GM23338 (cell line): ENCODE measurements around the gene METTL13. TPM values are rescaled to one million over a fixed set of nuclear protein-coding genes. Genes with fewer than 3 reads are reported as not detected.

Source experiments
- ATAC-seq: fragments of 200-7000 bp; cut with Tn5 transposase; 3 replicates; pipeline ENCODE4 v1.9.1; 2020
- DNase-seq: peaks from one replicate; pipeline ENCODE4 v3.0.0-alpha.2; 2015; ENCODE audit warnings: low spot score
- H2AFZ ChIP-seq: fragments of 200-600 bp; sonication (generic); 2 replicates; pipeline ENCODE4 v1.8.0; 2016; ENCODE audit warnings: antibody characterized with exemption, mild to moderate bottlenecking, moderate library complexity
- H3F3A ChIP-seq: fragments of 200-600 bp; sonication (generic); replicated peaks from 2 replicates; pipeline ENCODE4 v1.8.0; 2017; ENCODE audit warnings: antibody characterized with exemption, mixed run types, low read depth
- H3K27ac ChIP-seq: fragments of 200-600 bp; sonication (generic); 2 replicates; pipeline ENCODE4 v1.6.1; 2016; ENCODE audit warnings: low read depth
- H3K27me3 ChIP-seq: fragments of 200-600 bp; sonication (generic); 2 replicates; pipeline ENCODE4 v1.8.0; 2016; ENCODE audit warnings: mild to moderate bottlenecking, mixed run types, moderate library complexity; ENCODE audit not compliant: insufficient read depth
- H3K36me3 ChIP-seq: fragments of 200-600 bp; sonication (generic); 2 replicates; pipeline ENCODE4 v1.8.0; 2016; ENCODE audit warnings: mild to moderate bottlenecking; ENCODE audit not compliant: insufficient read depth
- H3K4me1 ChIP-seq: fragments of 200-600 bp; sonication (generic); 2 replicates; pipeline ENCODE4 v1.8.0; 2016; ENCODE audit warnings: mild to moderate bottlenecking, moderate library complexity; ENCODE audit not compliant: insufficient read depth
- H3K4me2 ChIP-seq: fragments of 200-600 bp; sonication (generic); 2 replicates; pipeline ENCODE4 v1.7.1; 2017; ENCODE audit warnings: mixed run types
- H3K4me3 ChIP-seq: fragments of 200-600 bp; sonication (generic); 2 replicates; pipeline ENCODE4 v1.6.1; 2016; ENCODE audit warnings: mixed run types
- H3K79me2 ChIP-seq: fragments of 200-600 bp; sonication (generic); replicated peaks from 2 replicates; pipeline ENCODE4 v1.8.0; 2017; ENCODE audit warnings: mild to moderate bottlenecking; ENCODE audit not compliant: insufficient read depth
- H3K9me2 ChIP-seq: fragments of 200-600 bp; sonication (generic); 2 replicates; pipeline ENCODE4 v1.8.0; 2017; ENCODE audit not compliant: insufficient read depth
- H4K20me1 ChIP-seq: fragments of 200-600 bp; sonication (generic); replicated peaks from 2 replicates; pipeline ENCODE4 v1.8.0; 2017; ENCODE audit warnings: mild to moderate bottlenecking; ENCODE audit not compliant: insufficient read depth
- H3K27ac Mint-ChIP-seq: 2 replicates; pipeline ENCODE4 v1.8.0; 2020; ENCODE audit warnings: inconsistent platforms, mild to moderate bottlenecking, moderate library complexity, mixed read lengths
- H3K27me3 Mint-ChIP-seq: 3 replicates; pipeline ENCODE4 v1.8.0; 2022; ENCODE audit warnings: low read depth, mild to moderate bottlenecking, moderate library complexity, mixed read lengths, inconsistent platforms; ENCODE audit not compliant: insufficient read depth, poor library complexity
- H3K36me3 Mint-ChIP-seq: 3 replicates; pipeline ENCODE4 v1.8.0; 2021; ENCODE audit warnings: low read depth, mild to moderate bottlenecking, inconsistent platforms, moderate library complexity, mixed read lengths
- H3K4me1 Mint-ChIP-seq: 3 replicates; pipeline ENCODE4 v1.8.0; 2020; ENCODE audit warnings: mild to moderate bottlenecking, inconsistent platforms, mixed read lengths
- H3K4me3 Mint-ChIP-seq: 3 replicates; pipeline ENCODE4 v1.8.0; 2021; ENCODE audit warnings: moderate library complexity, mild to moderate bottlenecking, inconsistent platforms, mixed read lengths
- H3K9me3 Mint-ChIP-seq: 3 replicates; pipeline ENCODE4 v1.8.0; 2020; ENCODE audit warnings: moderate library complexity, mild to moderate bottlenecking, inconsistent platforms, mixed read lengths
- CREB1 ChIP-seq: fragments of 250-450 bp; sonication (Bioruptor Pico); IDR thresholded peaks from 2 replicates; pipeline ENCODE4 v1.5.0; 2020; ENCODE audit warnings: low read depth, mild to moderate bottlenecking, moderate library complexity
- CTCF ChIP-seq, 2 experiments: fragments of 200-600 bp in 1 of 2; sonication (generic) in 1 of 2; conservative IDR thresholded peaks; 2 replicates each; pipeline versions ENCODE4 v1.5.1 to v1.6.1; 2016 to 2017; ENCODE audit warnings: antibody characterized with exemption in 2 of 2, low read depth in 2 of 2, mild to moderate bottlenecking in 2 of 2, moderate library complexity in 1 of 2
- ETS1 ChIP-seq: IDR thresholded peaks from 2 replicates; pipeline ENCODE4 v1.6.1; 2016; ENCODE audit warnings: antibody characterized with exemption
- JUNB ChIP-seq: IDR thresholded peaks from one replicate; pipeline ENCODE4 v1.6.1; 2016; ENCODE audit warnings: antibody characterized with exemption; ENCODE audit not compliant: unreplicated experiment
- NANOG ChIP-seq: IDR thresholded peaks from 2 replicates; pipeline ENCODE4 v1.6.1; 2016; ENCODE audit warnings: antibody characterized with exemption, borderline replicate concordance
- POLR2AphosphoS5 ChIP-seq: IDR thresholded peaks from 2 replicates; pipeline ENCODE4 v1.6.1; 2016; ENCODE audit warnings: antibody characterized with exemption, low read depth
- ZNF114 ChIP-seq: fragments of 250-450 bp; sonication (Bioruptor Pico); IDR thresholded peaks from 2 replicates; pipeline ENCODE4 v1.5.0; 2020; ENCODE audit warnings: mild to moderate bottlenecking, moderate library complexity
- ZNF331 ChIP-seq: fragments of 250-450 bp; sonication (Bioruptor Pico); IDR thresholded peaks from 2 replicates; pipeline ENCODE4 v1.5.0; 2020; ENCODE audit warnings: low read depth, mild to moderate bottlenecking, moderate library complexity
- ZNF462 ChIP-seq: fragments of 250-450 bp; sonication (Bioruptor Pico); IDR thresholded peaks from 2 replicates; pipeline ENCODE4 v1.5.0; 2020; ENCODE audit warnings: mild to moderate bottlenecking, moderate library complexity
- polyA plus RNA-seq: library from polyadenylated mRNA; unstranded; fragments of >200 nt; fragmentation: Nextera tagmentation; extraction: Ambion mirVana; gene quantifications from 2 replicates; pipeline ENCODE4 v1.2.1, GENCODE V29; 2016
- total RNA-seq: library from RNA; depleted of rRNA; stranded (reverse); fragments of >200 nt; shearing (Covaris generic); gene quantifications from 2 replicates; pipeline ENCODE4 v1.2.3, GENCODE V29; 2014
- TF ChIP-seq, protein P1 (sequence below): IDR thresholded peaks from one replicate; pipeline ENCODE4 v1.6.1; 2018; ENCODE audit warnings: antibody characterized with exemption; ENCODE audit not compliant: unreplicated experiment

Gene METTL13
- total and polyA plus RNA-seq, 2 experiments from 2014 or later: 21.0 to 45.4 TPM

GRCh38 chr1:171739656-171740055 is 41.8 kb upstream of the METTL13 start (continued):
- TF ChIP-seq CTCF (conservative IDR thresholded peaks at IDR 0.05; ENCODE audit: low read depth in 2 of 2) (no peak), ETS1 (no peak), ZNF331 (CRISPR knock-in tag) (no peak)

DNA sequence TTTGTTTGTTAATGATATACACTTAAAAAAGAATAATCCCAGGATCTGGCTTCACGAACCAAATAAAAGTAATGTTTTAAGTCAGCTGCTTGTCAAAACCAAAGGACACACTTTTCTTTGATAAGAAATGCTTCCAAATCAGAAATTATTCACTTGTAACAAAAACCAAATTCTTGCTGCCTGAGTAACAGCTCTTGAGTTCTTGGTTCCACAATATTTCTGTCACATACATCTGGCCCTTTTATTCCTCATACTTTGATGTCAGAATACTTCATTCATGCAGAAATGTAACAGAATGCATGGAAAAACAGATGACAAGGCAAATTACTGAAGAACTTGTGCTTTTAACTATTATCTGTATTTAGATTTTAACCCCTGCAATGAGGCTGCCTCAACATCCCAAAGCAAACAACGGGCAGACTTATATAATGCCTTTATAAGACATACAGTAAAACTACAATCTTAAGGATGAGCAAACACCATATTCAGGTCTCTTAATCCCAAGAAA is 41.0 kb upstream of the METTL13 start:
- peaks cover 34% of the 10 kb centered on the region for H3K4me1 Mint-ChIP-seq
- H3K9me2 ChIP-seq: no peaks in the 10 kb centered on the region
- DNase-seq (no peak), ATAC-seq (no peak)
- peak overlapping the region; percentile 86 for H3K4me2 ChIP-seq
- H3K79me2 ChIP-seq: peaks cover 21% of the 10 kb centered on the region; the same call in 1 of the 2 replicates
- 0 out of 2 replicates have a peak, but pooled peaks cover 6% of the 10 kb centered on the region for H3F3A ChIP-seq
- peak overlapping the region; percentile 97 for H3K4me3 ChIP-seq
- no peak overlapping the region for H3K27ac Mint-ChIP-seq
- peaks cover 6% of the 10 kb centered on the region for H3K27me3 Mint-ChIP-seq
- H3K36me3 ChIP-seq: no peaks in the 10 kb centered on the region; the same call in 1 of the 2 replicates
- H3K27me3 ChIP-seq: no peaks in the 10 kb centered on the region
- H3K27ac ChIP-seq: no peak overlapping the region
- H3K9me3 Mint-ChIP-seq: no peaks in the 10 kb centered on the region
- peaks cover 43% of the 10 kb centered on the region for H3K4me1 ChIP-seq
- H4K20me1 ChIP-seq: no peaks in the 10 kb centered on the region
- peaks cover 5% of the 10 kb centered on the region; the same call in 2 of the 3 replicates for H3K36me3 Mint-ChIP-seq
- H2AFZ ChIP-seq: no peak overlapping the region
- H3K4me3 Mint-ChIP-seq: peak overlapping the region; percentile 93
- TF ChIP-seq, protein P1, sequence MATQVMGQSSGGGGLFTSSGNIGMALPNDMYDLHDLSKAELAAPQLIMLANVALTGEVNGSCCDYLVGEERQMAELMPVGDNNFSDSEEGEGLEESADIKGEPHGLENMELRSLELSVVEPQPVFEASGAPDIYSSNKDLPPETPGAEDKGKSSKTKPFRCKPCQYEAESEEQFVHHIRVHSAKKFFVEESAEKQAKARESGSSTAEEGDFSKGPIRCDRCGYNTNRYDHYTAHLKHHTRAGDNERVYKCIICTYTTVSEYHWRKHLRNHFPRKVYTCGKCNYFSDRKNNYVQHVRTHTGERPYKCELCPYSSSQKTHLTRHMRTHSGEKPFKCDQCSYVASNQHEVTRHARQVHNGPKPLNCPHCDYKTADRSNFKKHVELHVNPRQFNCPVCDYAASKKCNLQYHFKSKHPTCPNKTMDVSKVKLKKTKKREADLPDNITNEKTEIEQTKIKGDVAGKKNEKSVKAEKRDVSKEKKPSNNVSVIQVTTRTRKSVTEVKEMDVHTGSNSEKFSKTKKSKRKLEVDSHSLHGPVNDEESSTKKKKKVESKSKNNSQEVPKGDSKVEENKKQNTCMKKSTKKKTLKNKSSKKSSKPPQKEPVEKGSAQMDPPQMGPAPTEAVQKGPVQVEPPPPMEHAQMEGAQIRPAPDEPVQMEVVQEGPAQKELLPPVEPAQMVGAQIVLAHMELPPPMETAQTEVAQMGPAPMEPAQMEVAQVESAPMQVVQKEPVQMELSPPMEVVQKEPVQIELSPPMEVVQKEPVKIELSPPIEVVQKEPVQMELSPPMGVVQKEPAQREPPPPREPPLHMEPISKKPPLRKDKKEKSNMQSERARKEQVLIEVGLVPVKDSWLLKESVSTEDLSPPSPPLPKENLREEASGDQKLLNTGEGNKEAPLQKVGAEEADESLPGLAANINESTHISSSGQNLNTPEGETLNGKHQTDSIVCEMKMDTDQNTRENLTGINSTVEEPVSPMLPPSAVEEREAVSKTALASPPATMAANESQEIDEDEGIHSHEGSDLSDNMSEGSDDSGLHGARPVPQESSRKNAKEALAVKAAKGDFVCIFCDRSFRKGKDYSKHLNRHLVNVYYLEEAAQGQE: no peak
- TF ChIP-seq NANOG (no peak), POLR2AphosphoS5 (no peak), ZNF462 (CRISPR knock-in tag) (no peak), ZNF114 (no peak), JUNB (no peak), CREB1 (CRISPR knock-in tag) (no peak), CTCF (conservative IDR thresholded peaks at IDR 0.05; ENCODE audit: low read depth in 2 of 2) (no peak)
